ENCODE results near the gene MYBPC2. TPM values are rescaled to one million over a fixed set of nuclear protein-coding genes. Genes with fewer than 3 reads are reported as not detected.

MYBPC2 gene
- polyA plus RNA-seq, 1 of the 3 experiments (the other 2 are of a cell fraction), result not detected

GRCh38 chr19:50447750-50448149 lies 15.1 kb downstream of the MYBPC2 start:
- DNase-seq, result no peak
- ChIA-PET CTCF (interaction anchor here (1.4 kb wide), 1 partner anchor 32 kb away, joined by 4 read pairs; no protein-coding TSS in a partner anchor), POLR2A (no interaction called here)
- Histone ChIP-seq H3K4me1 (ENCODE audit: control insufficient read depth in 1 of 2, insufficient read depth in 2 of 2, low read depth in 1 of 2, low read length in 1 of 2) (no peaks in the 10 kb centered on the region), H3K4me2 (no peak overlapping the region), H2AFZ (ENCODE audit: low read depth) (no peak overlapping the region), H3K27me3 (ENCODE audit: insufficient read depth) (peaks cover 14% of the 10 kb centered on the region; the same call in 1 of the 2 replicates), H3K36me3 (replicated peaks in 1 of 2; ENCODE audit: control insufficient read depth in 1 of 2, insufficient read depth in 2 of 2, low read length in 1 of 2) (no peaks in the 10 kb centered on the region), H3F3A (replicated peaks; ENCODE audit: insufficient read depth) (no peaks in the 10 kb centered on the region), H3K4me3 (ENCODE audit: low read depth in 2 of 2, low read length in 1 of 2) (no peak overlapping the region), H4K20me1 (ENCODE audit: insufficient read depth) (no peaks in the 10 kb centered on the region), H3K9ac (no peak overlapping the region), H3K79me2 (ENCODE audit: insufficient read depth) (no peaks in the 10 kb centered on the region), H3K9me2 (no peaks in the 10 kb centered on the region), H3K9me3 (no peaks in the 10 kb centered on the region), H3K27ac (ENCODE audit: low read depth in 2 of 2, low read length in 1 of 2) (no peak overlapping the region)
- TF ChIP-seq RFX5 (IDR thresholded peaks at IDR 0.05; ENCODE audit: low read length) (no peak), REST (IDR thresholded peaks at IDR 0.05; ENCODE audit: low read depth, low read length) (no peak), FOXJ3 (CRISPR knock-in tag; IDR thresholded peaks at IDR 0.05) (no peak), YY1 (IDR thresholded peaks at IDR 0.05; ENCODE audit: low read depth) (no peak)
- WGBS (ENCODE audit: low lambda C conversion rate), result 77% methylated on average over 10 of the region's 10 CpGs

DNA sequence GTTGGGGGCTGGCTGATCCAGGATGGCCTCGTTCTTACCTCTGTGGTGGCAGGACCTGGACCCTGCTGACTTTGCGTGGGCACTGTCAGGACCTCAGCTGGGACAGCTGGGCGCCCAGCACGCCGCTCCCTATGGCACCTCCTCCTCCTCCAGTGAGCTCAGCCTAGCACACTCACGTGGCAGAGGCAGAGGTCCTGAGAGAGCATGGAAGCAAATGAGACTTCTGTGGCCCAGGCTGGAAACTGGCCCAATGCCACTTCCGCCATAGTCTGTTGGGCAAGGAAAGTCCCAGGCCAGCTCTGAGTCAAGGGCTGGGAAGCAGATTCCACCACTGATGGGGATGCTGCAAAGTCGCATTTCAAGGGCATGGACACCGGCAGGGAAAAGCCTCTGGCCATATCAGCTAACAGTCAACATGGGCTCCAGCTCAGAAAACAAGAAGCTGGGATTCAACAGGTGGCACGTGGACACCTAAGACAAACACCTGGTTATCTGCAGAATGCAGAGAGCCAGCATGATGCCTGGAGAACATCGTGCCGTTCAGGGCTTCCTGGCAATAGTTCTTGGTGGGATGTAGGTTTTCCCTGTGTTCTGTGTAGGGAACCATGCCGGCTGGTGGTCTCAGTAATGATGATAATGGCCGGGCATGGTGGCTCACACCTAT lies 16.7 kb downstream of the MYBPC2 start:
- TF ChIP-seq ELF1 (IDR thresholded peaks at IDR 0.05) (no peak), USF1 (IDR thresholded peaks at IDR 0.05; ENCODE audit: borderline replicate concordance, low read depth) (no peak), MAX (IDR thresholded peaks at IDR 0.05; ENCODE audit: low read depth) (no peak), CHD2 (IDR thresholded peaks at IDR 0.05; ENCODE audit: low read length, partially characterized antibody) (no peak), GATA2 (CRISPR knock-in tag; IDR thresholded peaks at IDR 0.05) (no peak), RXRA (IDR thresholded peaks at IDR 0.05; ENCODE audit: borderline replicate concordance, low read depth) (no peak), SIN3A (IDR thresholded peaks at IDR 0.05; ENCODE audit: borderline replicate concordance, low read depth, low read length) (no peak)
- TF ChIP-seq, protein P1, sequence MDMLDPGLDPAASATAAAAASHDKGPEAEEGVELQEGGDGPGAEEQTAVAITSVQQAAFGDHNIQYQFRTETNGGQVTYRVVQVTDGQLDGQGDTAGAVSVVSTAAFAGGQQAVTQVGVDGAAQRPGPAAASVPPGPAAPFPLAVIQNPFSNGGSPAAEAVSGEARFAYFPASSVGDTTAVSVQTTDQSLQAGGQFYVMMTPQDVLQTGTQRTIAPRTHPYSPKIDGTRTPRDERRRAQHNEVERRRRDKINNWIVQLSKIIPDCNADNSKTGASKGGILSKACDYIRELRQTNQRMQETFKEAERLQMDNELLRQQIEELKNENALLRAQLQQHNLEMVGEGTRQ (IDR thresholded peaks at IDR 0.05; ENCODE audit: borderline replicate concordance, low read depth, low read length), result no peak
- WGBS (ENCODE audit: low lambda C conversion rate), result 34% methylated on average over 14 of the region's 14 CpGs
- Histone ChIP-seq H3F3A (replicated peaks; ENCODE audit: insufficient read depth) (no peaks in the 10 kb centered on the region), H3K79me2 (ENCODE audit: insufficient read depth) (no peaks in the 10 kb centered on the region), H3K36me3 (replicated peaks in 1 of 2; ENCODE audit: control insufficient read depth in 1 of 2, insufficient read depth in 2 of 2, low read length in 1 of 2) (no peaks in the 10 kb centered on the region), H3K4me3 (ENCODE audit: low read depth in 2 of 2, low read length in 1 of 2) (no peak overlapping the region), H3K27ac (ENCODE audit: low read depth in 2 of 2, low read length in 1 of 2) (no peak overlapping the region), H3K27me3 (ENCODE audit: insufficient read depth) (peaks cover 14% of the 10 kb centered on the region; the same call in 1 of the 2 replicates), H3K9ac (no peak overlapping the region), H3K9me2 (no peaks in the 10 kb centered on the region), H3K9me3 (no peaks in the 10 kb centered on the region), H2AFZ (ENCODE audit: low read depth) (no peak overlapping the region), H3K4me1 (ENCODE audit: control insufficient read depth in 1 of 2, insufficient read depth in 2 of 2, low read depth in 1 of 2, low read length in 1 of 2) (no peaks in the 10 kb centered on the region), H3K4me2 (no peak overlapping the region), H4K20me1 (ENCODE audit: insufficient read depth) (no peaks in the 10 kb centered on the region)
- ChIA-PET POLR2A (no interaction called here), CTCF (interaction anchor here (1.0 to 1.1 kb wide), 2 partner anchors 89 to 107 kb away, joined by 3 read pairs; no protein-coding TSS in a partner anchor)
- no peak for DNase-seq

Data from SK-N-SH (cell line).